NCI-H146 (cell line): ENCODE results near the gene KAT2B.
A peak's percentile ranks its signal among the peaks of the same experiment; 100 is the strongest.
"Not testable (repeated sequence)": the region's sequence is repeated elsewhere in the genome, so short reads cannot be mapped to it uniquely, and the experiment has no call there.

Experiments used
- DNase-seq: peaks from one replicate; lab custom pipeline; 2025; lab: John Stamatoyannopoulos, UW

KAT2B gene

GRCh38 chr3:20042331-20042730, 2.1 kb downstream of the KAT2B start:
- DNase-seq: no peak

GRCh38 chr3:20043396-20043795, 3.1 kb downstream of the KAT2B start:
- DNase-seq: no peak

- DNase-seq: no peak
Observed at GRCh38 chr3:20043825-20044224, 3.6 kb downstream of the KAT2B start.

GRCh38 chr3:20045141-20045540, 4.9 kb downstream of the KAT2B start:
- not testable (repeated sequence) for DNase-seq

GRCh38 chr3:20046556-20046955, 6.3 kb downstream of the KAT2B start:
- no peak for DNase-seq

GRCh38 chr3:20047341-20047779, 7.1 kb downstream of the KAT2B start:
- no peak for DNase-seq

GRCh38 chr3:20047976-20048883, 8.0 kb downstream of the KAT2B start:
- DNase-seq: no peak

- no peak for DNase-seq
Observed at GRCh38 chr3:20051123-20051806, 11.0 kb downstream of the KAT2B start.

GRCh38 chr3:20052851-20053250, 12.6 kb downstream of the KAT2B start:
- no peak for DNase-seq

- no peak for DNase-seq
Observed at GRCh38 chr3:20054549-20054987, 14.3 kb downstream of the KAT2B start.

GRCh38 chr3:20055020-20055775, 15.0 kb downstream of the KAT2B start:
- peak; percentile 44 for DNase-seq

GRCh38 chr3:20055842-20056241, 15.6 kb downstream of the KAT2B start:
- DNase-seq: no peak

- no peak for DNase-seq
Observed at GRCh38 chr3:20056725-20057611, 16.7 kb downstream of the KAT2B start.

- DNase-seq: no peak
Observed at GRCh38 chr3:20057612-20058180, 17.4 kb downstream of the KAT2B start.

GRCh38 chr3:20059929-20060328, 19.7 kb downstream of the KAT2B start:
- no peak for DNase-seq

- DNase-seq: no peak
Observed at GRCh38 chr3:20060974-20061685, 20.9 kb downstream of the KAT2B start.

GRCh38 chr3:20062996-20063395, 22.8 kb downstream of the KAT2B start:
- DNase-seq: no peak

GRCh38 chr3:20064387-20064786, 24.1 kb downstream of the KAT2B start:
- no peak for DNase-seq

GRCh38 chr3:20064796-20065564, 24.7 kb downstream of the KAT2B start:
- DNase-seq: peak; percentile 11

GRCh38 chr3:20066079-20066478, 25.8 kb downstream of the KAT2B start:
- DNase-seq: no peak
